ENCODE results near the gene MED16.

- no peak for TF ChIP-seq CTCF (conservative IDR thresholded peaks at IDR 0.05; ENCODE audit: low read length)
- no peak for TF ChIP-seq EZH2phosphoT487 (IDR thresholded peaks at IDR 0.05; ENCODE audit: borderline replicate concordance)
Observed at GRCh38 chr19:896999-897398, 4.0 kb upstream of the MED16 start.
